GM21717 (cell line): ENCODE measurements around the gene FAM117B.

Experiments
- ATAC-seq: cut with Tn5 transposase; IDR thresholded peaks from one replicate; pipeline ENCODE4 v1.9.1; 2021; ENCODE audit warnings: mild to moderate bottlenecking, moderate library complexity; ENCODE audit not compliant: unreplicated experiment

The FAM117B gene

GRCh38 chr2:202634556-202635427 lies at the start of gene FAM117B:
Gene FAM117B (plus strand): TSS chr2:202634969. CDS start chr2:202635188, 219 bp downstream.
- peak; percentile 92 for ATAC-seq

DNA sequence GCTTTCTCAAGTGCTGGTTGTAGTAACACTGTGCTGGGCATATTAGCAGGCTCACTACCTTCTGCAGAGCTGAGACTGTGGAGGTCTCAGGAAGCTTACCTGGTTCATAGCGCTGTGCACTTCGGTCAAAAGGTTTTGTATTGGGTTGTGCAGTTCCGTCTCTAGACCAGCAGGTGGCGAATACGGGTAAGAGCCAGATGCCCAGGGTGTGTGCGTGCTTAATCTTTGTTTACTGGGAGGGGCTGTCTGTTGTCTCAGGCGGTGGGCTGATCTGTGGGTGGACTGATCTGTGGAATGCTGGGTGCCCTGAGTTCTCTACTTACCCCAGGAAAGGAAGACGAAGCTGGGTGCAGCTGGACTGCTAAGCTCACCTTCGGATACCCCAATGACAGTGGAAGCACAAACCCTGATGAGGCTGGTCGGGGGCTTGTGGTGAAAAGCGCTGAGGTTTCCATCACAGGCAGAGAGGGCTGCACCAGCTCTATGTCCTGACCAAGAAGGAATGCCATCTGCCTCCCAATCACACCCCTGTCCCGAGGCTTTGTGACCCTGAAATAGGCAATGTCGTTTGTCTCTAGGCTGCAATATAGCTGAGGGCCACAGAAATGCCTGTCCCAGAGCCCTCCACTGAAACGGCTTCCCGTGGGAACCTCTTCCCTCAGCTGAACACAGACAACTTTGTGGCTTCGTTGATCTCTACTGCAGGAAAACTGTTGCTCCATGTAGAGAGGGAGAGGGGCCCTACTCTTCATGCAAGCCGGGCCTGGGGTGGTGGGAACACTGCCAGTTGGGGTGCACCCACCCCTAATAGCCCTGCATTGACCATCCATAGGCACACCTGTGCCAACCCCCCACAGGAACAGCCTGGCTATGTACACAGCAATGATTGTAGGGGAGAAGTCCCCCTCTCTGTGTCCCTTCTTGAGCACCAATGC lies 45.9 kb upstream of the FAM117B start:
- ATAC-seq = no peak

DNA sequence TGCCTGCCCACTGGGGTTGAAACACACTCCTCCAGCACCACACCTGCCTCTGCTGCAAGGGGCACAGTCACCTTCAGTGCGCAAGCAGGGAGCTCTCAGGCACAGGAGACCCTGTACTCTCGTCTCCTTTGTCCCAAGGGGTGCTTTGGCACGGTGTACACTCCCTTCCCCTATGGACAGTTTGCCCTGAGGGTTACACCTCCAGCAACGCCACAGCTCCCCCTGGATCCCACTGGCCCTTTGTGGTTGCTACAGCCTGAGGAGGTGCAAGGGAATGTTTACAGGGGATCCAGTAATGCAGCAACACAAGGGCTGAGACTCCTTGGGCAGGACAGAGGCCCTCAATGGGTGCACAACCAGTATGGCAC lies 45.2 kb upstream of the FAM117B start:
- no peak for ATAC-seq

DNA sequence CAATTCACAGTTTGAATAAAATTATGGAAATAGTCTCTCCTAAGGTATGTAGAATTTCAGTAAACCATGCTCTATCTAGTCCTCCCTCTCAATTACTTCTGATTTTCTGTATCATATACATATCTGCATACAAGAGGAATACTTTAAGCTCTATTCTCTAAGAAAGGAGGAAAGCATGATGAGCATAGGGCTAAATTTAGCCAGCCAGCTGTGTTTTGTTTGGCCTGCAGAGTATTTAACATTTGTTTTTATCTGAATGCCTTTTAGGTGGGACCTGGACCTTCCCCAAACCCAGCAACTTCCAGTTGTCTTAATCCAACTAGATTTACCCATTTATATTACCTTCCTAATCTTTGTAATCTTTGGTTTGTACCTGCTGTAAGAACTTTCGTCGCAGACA lies 42.2 kb upstream of the FAM117B start:
- ATAC-seq = no peak

DNA sequence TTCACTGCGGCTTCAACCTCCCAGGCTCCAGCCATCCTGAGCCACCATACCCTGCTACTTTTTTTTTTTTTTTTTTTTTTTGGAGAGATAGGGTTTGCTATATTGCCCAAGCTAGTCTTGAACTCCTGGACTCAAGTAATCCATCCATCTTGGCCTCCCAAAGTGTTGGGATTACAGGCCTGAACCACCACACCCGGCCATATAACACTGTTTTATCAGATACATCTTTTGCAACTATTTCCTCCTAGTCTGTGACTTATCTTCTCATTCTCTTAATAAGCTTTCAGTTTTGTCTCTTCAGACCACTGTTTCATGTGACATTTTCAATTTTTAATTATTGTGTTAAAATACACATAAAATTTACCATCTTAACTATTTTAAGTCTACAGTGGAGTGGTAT lies 35.7 kb upstream of the FAM117B start:
- no peak for ATAC-seq

DNA sequence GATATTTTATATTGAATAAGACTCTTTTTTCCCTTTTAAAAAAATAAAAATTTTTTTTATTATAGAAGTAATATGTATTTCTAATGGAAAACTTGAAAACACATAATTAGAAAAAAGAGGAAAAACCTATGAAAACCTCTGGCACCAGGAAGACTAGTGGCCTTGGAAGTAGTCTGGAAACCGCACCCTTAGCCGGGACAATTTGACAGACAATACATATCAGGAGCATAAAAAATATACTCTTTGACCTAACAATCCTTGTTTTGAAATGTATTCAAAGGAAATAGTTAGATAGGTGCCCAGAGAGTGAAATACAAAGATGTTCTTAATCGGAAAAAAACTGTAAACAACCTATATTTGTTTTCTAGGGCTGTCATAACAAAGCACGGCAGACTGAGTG lies 34.9 kb upstream of the FAM117B start:
- ATAC-seq = no peak

DNA sequence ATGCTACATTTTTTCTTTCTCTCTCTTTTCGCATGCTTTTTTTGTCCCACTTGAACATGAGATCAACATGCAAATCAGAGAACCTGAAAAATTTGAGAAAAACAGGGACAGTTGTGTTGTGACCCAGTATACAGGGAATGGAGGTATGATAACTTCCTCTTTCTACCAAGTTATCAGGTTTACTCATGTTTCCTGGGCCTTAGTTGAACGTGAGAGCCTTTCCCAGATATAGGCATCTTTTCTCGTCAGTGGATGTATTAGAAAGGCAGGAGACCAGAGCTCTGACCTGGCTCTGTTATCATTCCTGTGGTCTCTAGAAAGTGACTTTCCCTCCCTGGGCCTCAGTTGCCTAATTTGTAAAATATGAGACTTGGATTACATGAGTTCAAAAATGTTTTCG lies 30.1 kb upstream of the FAM117B start:
- no peak for ATAC-seq

GRCh38 chr2:202605174-202605573 lies 29.6 kb upstream of the FAM117B start:
- ATAC-seq = no peak

DNA sequence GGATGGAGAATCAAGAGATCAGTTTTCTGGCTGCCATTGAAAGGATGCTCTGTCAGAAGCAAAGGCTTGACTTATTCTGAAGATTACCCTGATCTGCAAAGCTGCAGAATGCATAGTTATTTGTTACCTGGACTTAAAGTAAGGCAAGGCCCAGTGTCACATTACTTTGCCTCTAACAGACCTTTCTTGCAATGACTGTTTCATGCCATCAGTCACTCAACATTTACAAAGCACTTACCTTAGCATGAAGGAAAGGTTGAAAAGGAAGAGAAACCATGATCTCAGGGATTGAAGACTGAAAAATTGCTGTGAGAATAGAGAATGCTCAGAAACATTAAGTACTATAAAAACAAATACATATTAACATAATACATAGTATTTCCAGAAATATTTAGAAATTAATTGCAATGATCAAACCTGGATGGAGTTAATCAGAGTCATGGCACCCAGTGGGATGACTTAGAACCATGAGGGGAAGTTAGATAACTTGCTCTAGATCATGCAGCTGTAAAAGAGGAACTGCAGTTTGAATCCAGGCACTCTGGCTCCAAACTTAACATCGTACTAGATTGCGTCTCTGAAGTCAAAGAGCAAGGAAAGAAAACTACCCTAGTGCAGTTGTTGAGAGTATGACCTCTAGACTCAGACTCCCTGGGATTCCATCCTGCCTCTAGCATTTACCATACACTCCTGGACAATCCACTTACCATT lies 26.5 kb upstream of the FAM117B start:
- ATAC-seq = no peak

DNA sequence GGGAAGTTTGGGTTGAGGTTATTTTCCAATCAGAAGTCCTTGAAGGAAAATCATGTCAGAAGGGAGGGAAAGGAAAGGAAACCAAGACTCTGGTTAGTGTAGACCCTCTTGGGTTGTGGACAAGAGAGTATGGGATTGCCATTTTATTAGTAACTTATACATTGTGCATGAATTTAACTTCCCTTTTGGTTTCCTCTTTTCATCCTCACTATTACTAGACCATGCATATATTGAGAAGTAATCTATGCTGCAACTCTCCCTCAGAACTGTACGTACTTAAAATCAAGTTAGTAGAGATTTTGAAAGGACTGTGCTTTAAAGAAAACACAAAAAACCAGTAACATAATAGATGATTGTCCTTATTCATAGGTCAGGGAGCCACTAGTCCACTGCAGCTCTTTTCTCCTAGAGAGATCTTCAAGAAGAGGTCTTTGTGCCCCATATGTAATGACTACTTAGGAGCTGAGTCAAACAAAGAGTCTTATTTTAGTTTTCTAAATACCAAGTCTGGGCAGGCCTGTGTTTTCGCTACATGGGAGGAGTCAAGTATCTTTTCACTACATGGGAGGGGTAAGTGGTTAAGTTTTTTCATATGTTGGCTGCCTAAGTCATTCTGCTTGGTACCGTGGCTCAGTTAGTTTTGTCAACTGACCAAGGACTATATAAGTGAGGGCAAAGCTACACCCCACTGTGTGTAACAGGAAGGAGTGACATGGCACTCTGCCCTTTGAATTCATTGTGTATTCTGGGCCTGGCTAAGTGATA lies 25.2 kb upstream of the FAM117B start:
- peak; percentile 97 for ATAC-seq

DNA sequence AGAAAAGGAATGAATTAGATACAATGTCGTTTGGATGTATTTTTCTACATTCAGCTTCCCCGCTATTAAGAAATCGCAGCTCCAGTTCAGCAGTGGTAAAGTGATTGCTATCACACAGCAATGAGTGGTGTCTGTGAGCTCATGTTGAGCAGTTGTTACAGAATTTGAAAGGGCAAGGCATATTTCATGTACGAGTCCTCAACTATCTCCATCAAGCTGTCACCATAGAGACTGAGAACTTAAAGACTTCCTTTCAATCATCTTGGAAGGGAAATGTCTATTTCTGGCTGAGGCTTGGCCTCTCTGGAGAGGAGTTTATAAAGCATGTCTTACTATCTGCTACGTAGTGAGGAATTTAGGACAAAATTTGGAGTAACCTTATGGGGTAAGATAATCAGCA lies 24.4 kb upstream of the FAM117B start:
- no peak for ATAC-seq

DNA sequence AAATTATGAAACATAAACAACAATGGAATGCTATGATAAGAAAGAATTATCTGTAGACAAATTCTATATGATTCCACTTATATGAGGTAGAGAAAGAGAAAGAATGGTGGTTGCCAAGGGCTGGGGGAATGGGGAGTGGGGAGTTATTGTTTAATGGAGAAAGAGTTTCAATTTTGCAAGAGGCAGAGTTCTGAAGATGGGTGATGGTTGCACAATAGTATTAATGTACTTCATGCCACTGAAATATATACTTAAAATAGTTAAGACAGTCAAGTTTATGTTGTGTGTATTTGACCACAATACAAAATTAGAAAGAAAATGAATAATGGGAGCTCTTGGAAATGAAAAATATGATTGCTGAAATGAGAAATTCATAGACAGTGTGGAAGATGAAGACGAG lies 22.6 kb upstream of the FAM117B start:
- no peak for ATAC-seq

- no peak for ATAC-seq
These were observed 21.3 kb upstream of the FAM117B start for GRCh38 chr2:202613479-202613878.

GRCh38 chr2:202624133-202624532 lies 10.6 kb upstream of the FAM117B start:
- no peak for ATAC-seq

DNA sequence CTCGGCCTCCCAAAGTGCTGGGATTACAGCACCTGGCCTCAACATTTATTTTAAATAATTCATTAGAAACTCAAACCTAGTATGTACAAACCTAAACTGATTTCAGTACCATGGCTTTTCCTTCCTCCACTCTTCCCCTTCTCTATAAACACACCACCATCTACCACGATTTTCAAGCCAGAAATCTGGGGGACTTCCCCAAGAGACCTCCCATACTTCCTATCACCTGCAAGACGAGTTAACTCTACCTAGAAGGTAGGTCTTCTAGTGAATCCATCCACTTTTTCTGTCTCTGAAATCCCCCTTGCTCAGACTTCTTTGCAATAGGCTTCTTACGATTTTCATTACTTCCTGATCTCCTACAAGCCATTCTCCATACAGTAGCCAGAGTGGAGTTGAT lies 7.7 kb upstream of the FAM117B start:
- no peak for ATAC-seq

DNA sequence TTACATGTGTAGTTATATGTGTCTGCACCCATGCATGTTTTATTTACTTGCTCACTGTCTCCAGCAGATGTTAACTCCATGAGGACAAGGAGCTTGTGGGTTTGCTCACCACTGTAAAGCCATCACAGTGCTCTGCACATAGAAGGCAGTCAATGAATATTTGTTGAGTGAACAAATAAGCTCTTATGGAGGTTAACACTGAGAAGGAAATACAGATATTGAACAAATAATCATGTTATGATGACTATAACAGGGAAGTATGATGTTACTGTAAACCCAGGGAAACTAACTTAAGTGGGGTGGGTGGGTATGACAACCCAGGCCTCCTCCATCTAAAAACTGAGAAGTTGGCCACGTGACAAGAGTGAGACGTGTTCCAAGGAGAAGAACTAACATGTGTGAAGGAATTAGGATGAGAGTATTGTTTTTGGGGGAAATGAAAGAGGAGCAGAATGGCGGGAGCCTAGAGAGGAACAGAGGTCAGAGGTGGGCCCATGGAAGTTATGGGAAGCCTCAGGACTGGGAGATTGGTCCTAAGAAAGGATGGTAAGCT lies 6.0 kb upstream of the FAM117B start:
- ATAC-seq = no peak

- no peak for ATAC-seq
These were observed 2.0 kb upstream of the FAM117B start for GRCh38 chr2:202632682-202633290.

- no peak for ATAC-seq
These were observed 1.3 kb upstream of the FAM117B start for GRCh38 chr2:202633470-202633869.

- ATAC-seq = peak; percentile 64
These were observed 851 bp downstream of the FAM117B start for GRCh38 chr2:202635428-202636212.
